Heart right ventricle (tissue), 16 donors: Measurements from ENCODE around the gene IL17F. TPM values are rescaled to one million over a fixed set of nuclear protein-coding genes. Genes with fewer than 3 reads are reported as not detected.

ENCODE experiments used
- ATAC-seq, 8 donors: fragments of 200-7000 bp; cut with Tn5 transposase; one replicate each; pipeline ENCODE4 v1.9.1; 2020; ENCODE audit warnings: mild to moderate bottlenecking in 8 of 8, moderate library complexity in 8 of 8, moderate number of reproducible peaks in 1 of 8
- DNase-seq, 2 donors: peaks; one replicate each; pipeline ENCODE4 v3.0.0-alpha.2; 2020
- H3K27ac ChIP-seq, 10 donors: fragments of 200-600 bp; sonication (generic) in 2 of 10; one replicate each; pipeline versions ENCODE4 v1.5.0 to v1.8.0; 2020 to 2022; ENCODE audit warnings: mild to moderate bottlenecking in 3 of 10
- H3K27me3 ChIP-seq, 7 donors: fragments of 200-600 bp; one replicate each; pipeline ENCODE4 v1.8.0; 2021 to 2022; ENCODE audit warnings: mild to moderate bottlenecking in 2 of 7
- H3K36me3 ChIP-seq, 9 donors: fragments of 200-600 bp; sonication (generic) in 1 of 9; one replicate each; pipeline versions ENCODE4 v1.5.0 to v1.8.0; 2020 to 2022; ENCODE audit warnings: mild to moderate bottlenecking in 2 of 9
- H3K4me1 ChIP-seq, 9 donors: fragments of 200-600 bp; sonication (generic) in 1 of 9; one replicate each; pipeline versions ENCODE4 v1.5.0 to v1.8.0; 2020 to 2022; ENCODE audit warnings: mild to moderate bottlenecking in 4 of 9
- H3K4me3 ChIP-seq, 10 donors: fragments of 200-600 bp; sonication (generic) in 2 of 10; one replicate each; pipeline versions ENCODE4 v1.5.0 to v1.8.0; 2020 to 2022; ENCODE audit warnings: mild to moderate bottlenecking in 7 of 10, moderate library complexity in 2 of 10
- H3K9me3 ChIP-seq, 11 donors: fragments of 200-600 bp in 10 of 11; sonication (generic) in 2 of 11; one replicate each; pipeline versions ENCODE4 v1.5.0 to v1.8.0; 2013 to 2022; ENCODE audit warnings: mild to moderate bottlenecking in 2 of 11, control low read depth in 1 of 11, moderate library complexity in 1 of 11
- WGBS, 2 donors: extraction: QIAGEN DNeasy Blood & Tissue Kit; methylation state at CpG; one replicate each; pipeline ENCODE4 v1.1.7; 2013; ENCODE audit warnings: inconsistent platforms in 1 of 2; 5-methylcytosine and 5-hydroxymethylcytosine counted together
- intact Hi-C, 10 donors: fragments of 100-400 bp; cut with DNase I; formaldehyde crosslinking; loops; one replicate each; pipeline versions ENCODE4 v1.11.1 to v1.14.2; 2022
- polyA plus RNA-seq, 2 donors: library from polyadenylated mRNA; stranded (reverse); fragments of 200-250 nt; gene quantifications; one replicate each; pipeline ENCODE4 v1.2.3, GENCODE V29; 2013
- total RNA-seq, 10 donors: library from RNA; stranded (reverse); fragmentation: NEBNext Ultra II Directional in 3 of 10; extraction: Animal tissue kit (Norgen Biotek cat#: 25700) in 3 of 10; gene quantifications; one replicate each; pipeline versions ENCODE4 v1.2.1 to v1.2.4, GENCODE V29; 2021 to 2023
- TF ChIP-seq, protein P1 (sequence below), 9 donors: fragments of 200-600 bp; sonication (generic) in 2 of 9; IDR thresholded peaks; one replicate each; pipeline versions ENCODE4 v1.5.0 to v1.8.0; 2021 to 2022; ENCODE audit warnings: antibody characterized with exemption in 9 of 9, mild to moderate bottlenecking in 5 of 9, moderate library complexity in 1 of 9
- donor health status: Arrhythmogenic right ventricular cardiomyopathy.
- donor health status: ischemic (EF 13 %, LVEDD 7.1; RV severe dilation, severe dysfunction).
- donor health status: healthy with polysubstance abuse.
- donor health status: DM: no; HTN: yes; CAD: no.
- donor health status: DM: no; HTN: no; CAD: no.
- donor health status: ischemic (EF 25% LVEDD 6.9; RV normal size, moderate dysfunction).
- donor health status: ischemic (EF 25% LVEDD 5.7; RV mildly dilated, moderate dysfunction).
- donor health status: healthy.
- donor health status: DM: yes; HTN: yes; CAD: no.
- donor health status: Ischemic cardiomyopathy.
- donor health status: ischemic (EF 35%, LVEDD 5.7; RV mildly dilated, moderate dysfunction).
- donor health status: nonischemic (EF 11% LVEDD 7.7; RV severe dilation, severe dysfunction).
- donor health status: DM: yes; HTN: yes; CAD: no.
- donor health status: PGD.
- donor health status: ischemic (EF 29% LVEDD 5.4; RV normal size, mild dysfunction).
- donor health status: nonischemic (EF 23%, LVEDD 6.1; RV moderate dilation, normal function).

Gene IL17F
- total and polyA plus RNA-seq, 12 donors, result not detected

DNA sequence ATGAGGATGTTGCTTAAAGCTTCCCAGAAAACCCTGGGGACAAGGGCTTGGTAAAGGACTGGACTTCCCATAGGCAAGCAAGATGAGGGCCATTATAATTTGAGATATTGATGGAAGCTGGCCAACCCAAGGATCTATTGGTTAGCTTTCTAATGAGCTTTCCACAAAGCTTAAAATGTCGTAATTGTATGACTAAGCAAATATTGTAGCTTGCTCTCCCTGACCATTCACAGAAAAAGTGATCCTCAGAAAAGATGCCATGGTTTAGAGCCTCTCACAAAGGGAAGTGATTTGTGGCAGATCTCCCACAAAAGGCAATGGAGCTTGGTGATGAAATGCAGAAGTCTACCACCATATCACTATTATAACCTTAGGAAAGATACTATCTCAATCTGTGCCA, 13.6 kb downstream of the IL17F start:
- Histone ChIP-seq H3K36me3 (no peaks in the 10 kb centered on the region), H3K4me1 (no peaks in the 10 kb centered on the region), H3K27me3 (peaks cover 0 to 5% (median 0%) of the 10 kb centered on the region in 7 donors), H3K9me3 (no peaks in the 10 kb centered on the region), H3K4me3 (no peak overlapping the region), H3K27ac (no peak overlapping the region)
- WGBS, 2 donors, result 62 to 63% methylated on average over 1 of the region's 1 CpG
- intact Hi-C loops, result loop anchor here in 3 of 10 donors (5.0 to 10.0 kb wide), 2 partner anchors 66 to 68 kb away; no protein-coding TSS in a partner anchor
- TF ChIP-seq, protein P1, sequence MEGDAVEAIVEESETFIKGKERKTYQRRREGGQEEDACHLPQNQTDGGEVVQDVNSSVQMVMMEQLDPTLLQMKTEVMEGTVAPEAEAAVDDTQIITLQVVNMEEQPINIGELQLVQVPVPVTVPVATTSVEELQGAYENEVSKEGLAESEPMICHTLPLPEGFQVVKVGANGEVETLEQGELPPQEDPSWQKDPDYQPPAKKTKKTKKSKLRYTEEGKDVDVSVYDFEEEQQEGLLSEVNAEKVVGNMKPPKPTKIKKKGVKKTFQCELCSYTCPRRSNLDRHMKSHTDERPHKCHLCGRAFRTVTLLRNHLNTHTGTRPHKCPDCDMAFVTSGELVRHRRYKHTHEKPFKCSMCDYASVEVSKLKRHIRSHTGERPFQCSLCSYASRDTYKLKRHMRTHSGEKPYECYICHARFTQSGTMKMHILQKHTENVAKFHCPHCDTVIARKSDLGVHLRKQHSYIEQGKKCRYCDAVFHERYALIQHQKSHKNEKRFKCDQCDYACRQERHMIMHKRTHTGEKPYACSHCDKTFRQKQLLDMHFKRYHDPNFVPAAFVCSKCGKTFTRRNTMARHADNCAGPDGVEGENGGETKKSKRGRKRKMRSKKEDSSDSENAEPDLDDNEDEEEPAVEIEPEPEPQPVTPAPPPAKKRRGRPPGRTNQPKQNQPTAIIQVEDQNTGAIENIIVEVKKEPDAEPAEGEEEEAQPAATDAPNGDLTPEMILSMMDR (IDR thresholded peaks at IDR 0.05), result no peak
- DNase-seq (no peak), ATAC-seq (no peak)

DNA sequence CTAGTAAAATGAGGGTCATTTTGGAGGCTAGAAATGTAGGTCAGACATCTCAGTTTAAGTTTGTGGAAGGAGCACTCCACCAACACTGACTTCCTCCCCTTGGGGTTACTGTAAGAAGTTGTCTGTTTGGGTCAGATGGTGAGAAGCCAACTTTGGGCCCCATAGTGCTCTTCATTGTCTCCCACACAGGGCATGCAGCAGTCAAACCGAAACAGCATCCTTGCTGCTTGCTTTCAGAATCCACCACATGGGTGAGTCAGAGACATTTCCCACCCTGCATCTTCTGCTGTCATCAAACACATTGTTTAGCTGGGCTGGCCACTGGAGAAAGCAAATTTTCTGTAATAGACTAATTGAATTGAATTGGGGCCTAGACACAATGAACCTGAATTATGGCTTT, 16.8 kb downstream of the IL17F start:
- H3K27ac ChIP-seq, result no peak overlapping the region
- WGBS, 2 donors, result 72 to 79% methylated on average over 1 of the region's 1 CpG
- no peaks in the 10 kb centered on the region for H3K9me3 ChIP-seq
- no peaks in the 10 kb centered on the region for H3K36me3 ChIP-seq
- no peaks in the 10 kb centered on the region for H3K4me1 ChIP-seq
- intact Hi-C loops, result no loop called here
- H3K4me3 ChIP-seq, result no peak overlapping the region
- peaks cover 0 to 6% (median 0%) of the 10 kb centered on the region in 7 donors for H3K27me3 ChIP-seq
- DNase-seq, result no peak
- no peak for ATAC-seq
- TF ChIP-seq, protein P1 (IDR thresholded peaks at IDR 0.05), result no peak

DNA sequence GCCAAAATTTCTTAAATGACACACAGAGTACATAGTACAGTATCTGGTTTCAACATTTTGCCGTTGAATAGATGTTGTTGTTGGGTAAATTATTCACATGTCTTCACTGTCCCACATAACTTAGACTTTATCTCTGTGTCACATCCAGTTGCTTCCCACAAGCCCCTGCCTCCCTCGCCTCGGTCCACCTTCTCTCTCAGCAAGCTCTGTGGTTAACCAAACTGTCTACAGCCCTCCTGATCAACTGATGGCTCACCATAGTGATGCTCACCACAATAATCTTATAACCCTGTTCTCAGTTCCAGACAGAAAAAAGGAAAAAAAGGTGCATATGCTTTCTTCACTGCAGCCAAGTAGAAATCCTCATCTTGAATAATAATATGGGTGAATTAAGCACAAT, 23.0 kb downstream of the IL17F start:
- intact Hi-C loops, result loop anchor here in 1 of 10 donors (5.0 kb wide), 1 partner anchor 1524 kb away; no protein-coding TSS in a partner anchor
- WGBS, 2 donors, result 53 to 66% methylated on average over 3 of the region's 3 CpGs

DNA sequence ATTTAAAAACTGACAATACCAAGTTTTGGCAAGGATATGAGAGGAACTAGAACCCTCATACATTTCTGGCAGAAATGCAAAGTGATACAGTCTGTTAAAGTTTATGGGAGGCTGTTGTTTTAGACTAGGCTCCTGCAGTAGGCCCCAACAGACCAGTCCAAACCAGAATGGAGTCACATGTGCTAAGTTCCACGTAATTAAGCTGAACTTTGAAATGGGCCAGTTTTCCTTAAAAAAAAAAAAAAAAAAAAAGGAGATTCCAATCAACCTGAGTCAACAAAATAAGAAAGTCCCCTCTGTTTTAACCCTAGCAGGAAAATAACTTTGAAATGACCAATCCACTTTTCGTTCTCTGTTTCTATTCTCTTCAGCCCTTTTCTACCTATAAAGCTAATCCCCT, 26.5 kb downstream of the IL17F start:
- Histone ChIP-seq H3K27ac (no peak overlapping the region), H3K36me3 (no peaks in the 10 kb centered on the region), H3K4me1 (no peaks in the 10 kb centered on the region), H3K27me3 (no peaks in the 10 kb centered on the region), H3K4me3 (no peak overlapping the region), H3K9me3 (no peaks in the 10 kb centered on the region)
- DNase-seq (no peak), ATAC-seq (no peak)
- TF ChIP-seq, protein P1 (IDR thresholded peaks at IDR 0.05), result no peak
- WGBS, 2 donors, result 80 to 81% methylated on average over 2 of the region's 2 CpGs
- intact Hi-C loops, result no loop called here

More for the DNA sequence above, 23.0 kb downstream of the IL17F start:
- no peak overlapping the region for H3K4me3 ChIP-seq
- no peak overlapping the region for H3K27ac ChIP-seq
- DNase-seq, result no peak
- H3K36me3 ChIP-seq, result no peaks in the 10 kb centered on the region
- H3K4me1 ChIP-seq, result no peaks in the 10 kb centered on the region
- H3K9me3 ChIP-seq, result no peaks in the 10 kb centered on the region
- TF ChIP-seq, protein P1 (IDR thresholded peaks at IDR 0.05), result no peak
- ATAC-seq, result no peak
- H3K27me3 ChIP-seq, result peaks cover 0 to 5% (median 0%) of the 10 kb centered on the region in 7 donors
